HEK293T (cell line): ENCODE measurements around the gene ARMS2.

ENCODE experiments used
- CTCF ChIA-PET: fragments of 350-600 bp; formaldehyde crosslinking; extraction: SDS; loops from one replicate; lab custom pipeline; 2021; ENCODE audit warnings: antibody characterized with exemption, inconsistent platforms; lab: Yijun Ruan, JAX
- POLR2A ChIA-PET: fragments of 350-600 bp; formaldehyde crosslinking; extraction: SDS; loops from one replicate; lab custom pipeline; 2020; ENCODE audit warnings: antibody characterized with exemption, inconsistent platforms; lab: Yijun Ruan, JAX
- DNase-seq: peaks from one replicate; pipeline ENCODE4 v3.0.0; 2012; ENCODE audit warnings: mixed read lengths; ENCODE audit errors: extremely low spot score
- ARNT ChIP-seq: fragments of 450-650 bp; IDR thresholded peaks from 2 replicates; pipeline ENCODE4 v1.6.1; 2017; ENCODE audit warnings: mild to moderate bottlenecking
- BHLHE40 ChIP-seq: fragments of 450-650 bp; IDR thresholded peaks from 2 replicates; pipeline ENCODE4 v1.6.1; 2016; ENCODE audit warnings: mild to moderate bottlenecking, moderate library complexity, borderline replicate concordance
- CTBP1 ChIP-seq: fragments of 450-650 bp; IDR thresholded peaks from 2 replicates; pipeline ENCODE4 v1.6.1; 2016; ENCODE audit warnings: borderline replicate concordance
- ELF4 ChIP-seq: fragments of 450-650 bp; IDR thresholded peaks from 2 replicates; pipeline ENCODE4 v1.6.1; 2017; ENCODE audit warnings: antibody characterized with exemption
- FOXA1 ChIP-seq: fragments of 450-650 bp; IDR thresholded peaks from 2 replicates; pipeline ENCODE4 v1.6.1; 2016; ENCODE audit warnings: mild to moderate bottlenecking
- FOXK2 ChIP-seq: fragments of 450-650 bp; IDR thresholded peaks from 2 replicates; pipeline ENCODE4 v1.6.1; 2016; ENCODE audit warnings: mild to moderate bottlenecking
- FOXM1 ChIP-seq: fragments of 450-650 bp; IDR thresholded peaks from 2 replicates; pipeline ENCODE4 v1.6.1; 2017; ENCODE audit warnings: mild to moderate bottlenecking, borderline replicate concordance
- HDGF ChIP-seq: fragments of 450-650 bp; IDR thresholded peaks from 2 replicates; pipeline ENCODE4 v1.6.1; 2017; ENCODE audit warnings: antibody characterized with exemption, borderline replicate concordance
- L3MBTL2 ChIP-seq: fragments of 450-650 bp; conservative IDR thresholded peaks from 2 replicates; pipeline ENCODE4 v1.6.1; 2016; ENCODE audit warnings: mild to moderate bottlenecking
- LEF1 ChIP-seq: fragments of 450-650 bp; IDR thresholded peaks from 2 replicates; pipeline ENCODE4 v1.6.1; 2017; ENCODE audit warnings: mild to moderate bottlenecking, borderline replicate concordance
- NFRKB ChIP-seq: fragments of 450-650 bp; IDR thresholded peaks from 2 replicates; pipeline ENCODE4 v1.6.1; 2016; ENCODE audit warnings: mild to moderate bottlenecking, moderate library complexity
- SP1 ChIP-seq: fragments of 450-650 bp; IDR thresholded peaks from 2 replicates; pipeline ENCODE4 v1.6.1; 2017
- SUZ12 ChIP-seq: fragments of 450-650 bp; IDR thresholded peaks from 2 replicates; pipeline ENCODE4 v1.6.1; 2016; ENCODE audit warnings: mild to moderate bottlenecking
- TARDBP ChIP-seq: fragments of 450-650 bp; IDR thresholded peaks from 2 replicates; pipeline ENCODE4 v1.6.1; 2016
- ZNF384 ChIP-seq: fragments of 450-650 bp; IDR thresholded peaks from 2 replicates; pipeline ENCODE4 v1.6.1; 2016
- TF ChIP-seq, protein P1 (sequence below): fragments of 450-650 bp; IDR thresholded peaks from 2 replicates; pipeline ENCODE4 v1.6.1; 2016

The ARMS2 gene

DNA sequence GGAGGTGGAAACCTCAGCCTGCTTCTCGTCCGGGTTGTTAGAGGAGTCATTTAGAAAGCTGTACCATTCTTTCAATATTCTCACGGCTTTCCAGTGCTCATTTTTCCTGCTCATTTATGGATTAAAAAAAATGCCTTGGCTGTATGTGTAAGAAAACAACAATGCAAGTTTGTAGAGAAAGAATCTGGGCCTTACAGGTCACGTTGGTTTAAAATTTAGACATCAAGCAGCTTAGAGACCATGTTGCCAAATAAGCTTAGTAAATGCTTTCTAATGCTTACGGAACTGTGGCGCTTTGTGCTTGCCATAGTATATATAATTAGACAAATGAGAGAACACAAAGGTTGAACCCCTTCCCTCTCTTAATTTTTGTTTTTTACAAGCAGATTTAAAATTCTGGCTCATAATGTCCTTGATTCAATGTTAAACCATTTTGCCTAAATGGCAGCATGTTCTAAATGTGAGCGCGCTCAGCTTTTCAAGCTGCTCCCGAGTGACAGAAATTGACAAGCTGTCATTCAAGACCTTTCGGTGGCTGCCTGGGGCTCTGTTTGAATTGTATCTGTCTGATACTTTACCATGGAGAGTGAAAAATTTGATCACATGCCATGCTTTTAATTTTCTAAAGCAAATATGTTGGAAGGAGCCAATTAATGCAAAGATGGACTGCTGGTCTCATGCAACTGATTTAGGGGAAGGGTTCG, 1.1 kb downstream of the ARMS2 start:
- ChIA-PET CTCF (interaction anchor here (0.6 kb wide), 1 partner anchor 41 kb away, joined by 3 read pairs; no protein-coding TSS in a partner anchor), POLR2A (no interaction called here)
- no peak for TF ChIP-seq FOXA1
- TF ChIP-seq HDGF = no peak
- no peak for TF ChIP-seq ELF4
- TF ChIP-seq SUZ12 = no peak
- no peak for TF ChIP-seq CTBP1
- TF ChIP-seq L3MBTL2 = no peak
- TF ChIP-seq FOXK2 = no peak
- TF ChIP-seq NFRKB = no peak
- no peak for TF ChIP-seq TARDBP
- TF ChIP-seq, protein P1, sequence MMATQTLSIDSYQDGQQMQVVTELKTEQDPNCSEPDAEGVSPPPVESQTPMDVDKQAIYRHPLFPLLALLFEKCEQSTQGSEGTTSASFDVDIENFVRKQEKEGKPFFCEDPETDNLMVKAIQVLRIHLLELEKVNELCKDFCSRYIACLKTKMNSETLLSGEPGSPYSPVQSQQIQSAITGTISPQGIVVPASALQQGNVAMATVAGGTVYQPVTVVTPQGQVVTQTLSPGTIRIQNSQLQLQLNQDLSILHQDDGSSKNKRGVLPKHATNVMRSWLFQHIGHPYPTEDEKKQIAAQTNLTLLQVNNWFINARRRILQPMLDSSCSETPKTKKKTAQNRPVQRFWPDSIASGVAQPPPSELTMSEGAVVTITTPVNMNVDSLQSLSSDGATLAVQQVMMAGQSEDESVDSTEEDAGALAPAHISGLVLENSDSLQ = no peak
- no peak for TF ChIP-seq ZNF384
- no peak for TF ChIP-seq SP1
- no peak for TF ChIP-seq ARNT
- no peak for TF ChIP-seq BHLHE40
- no peak for DNase-seq

DNA sequence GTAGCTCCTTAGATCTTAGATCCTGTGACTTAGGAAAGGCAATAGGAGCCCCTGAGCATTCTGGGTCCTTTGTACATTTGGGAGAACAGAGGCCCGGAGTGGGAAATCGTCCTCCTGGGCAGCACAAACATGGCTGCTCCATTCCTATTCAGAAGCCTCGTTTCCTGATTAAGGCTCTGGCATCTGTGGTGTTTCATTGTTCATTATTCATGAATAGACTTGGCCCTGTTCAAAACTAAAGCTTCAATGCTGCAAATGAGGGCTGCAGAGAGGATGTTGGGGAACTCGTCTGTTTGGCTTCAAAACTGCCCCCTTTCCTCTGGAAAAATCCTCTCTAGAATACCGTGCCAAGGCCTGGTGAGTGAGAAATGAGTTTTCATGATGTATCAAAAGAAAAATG, 3.5 kb downstream of the ARMS2 start:
- ChIA-PET CTCF (interaction anchor here (0.6 kb wide), 1 partner anchor 19 kb away, joined by 3 read pairs; no protein-coding TSS in a partner anchor), POLR2A (no interaction called here)
- TF ChIP-seq FOXM1 (no peak), ELF4 (no peak), LEF1 (no peak), ARNT (no peak), CTBP1 (no peak), HDGF (no peak), ZNF384 (no peak), L3MBTL2 (no peak), NFRKB (no peak), TARDBP (no peak), SP1 (no peak)
- TF ChIP-seq, protein P1 = no peak

DNA sequence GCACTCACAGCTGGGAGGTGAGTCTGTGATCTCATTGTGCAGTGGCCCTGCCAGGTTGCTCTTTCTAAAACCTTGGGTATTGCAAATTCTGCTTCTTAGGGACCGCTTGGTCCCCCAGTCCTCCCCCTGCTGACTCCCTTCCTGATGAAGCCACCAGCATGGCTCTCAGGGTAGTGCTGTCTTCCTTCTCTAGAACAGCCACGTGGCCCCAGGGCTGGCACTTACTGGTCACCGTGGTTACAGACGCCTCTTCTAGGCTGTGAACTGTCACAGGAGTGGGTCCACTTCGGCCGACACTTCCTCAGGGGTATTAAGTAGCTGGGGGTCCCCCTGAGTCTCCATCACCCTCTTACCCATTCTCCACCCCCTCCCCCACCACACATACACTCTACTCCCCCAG, 4.2 kb downstream of the ARMS2 start:
- POLR2A ChIA-PET = no interaction called here
- no peak for DNase-seq
- CTCF ChIA-PET = no interaction called here

More for the DNA sequence above, 3.5 kb downstream of the ARMS2 start:
- no peak for DNase-seq

DNA sequence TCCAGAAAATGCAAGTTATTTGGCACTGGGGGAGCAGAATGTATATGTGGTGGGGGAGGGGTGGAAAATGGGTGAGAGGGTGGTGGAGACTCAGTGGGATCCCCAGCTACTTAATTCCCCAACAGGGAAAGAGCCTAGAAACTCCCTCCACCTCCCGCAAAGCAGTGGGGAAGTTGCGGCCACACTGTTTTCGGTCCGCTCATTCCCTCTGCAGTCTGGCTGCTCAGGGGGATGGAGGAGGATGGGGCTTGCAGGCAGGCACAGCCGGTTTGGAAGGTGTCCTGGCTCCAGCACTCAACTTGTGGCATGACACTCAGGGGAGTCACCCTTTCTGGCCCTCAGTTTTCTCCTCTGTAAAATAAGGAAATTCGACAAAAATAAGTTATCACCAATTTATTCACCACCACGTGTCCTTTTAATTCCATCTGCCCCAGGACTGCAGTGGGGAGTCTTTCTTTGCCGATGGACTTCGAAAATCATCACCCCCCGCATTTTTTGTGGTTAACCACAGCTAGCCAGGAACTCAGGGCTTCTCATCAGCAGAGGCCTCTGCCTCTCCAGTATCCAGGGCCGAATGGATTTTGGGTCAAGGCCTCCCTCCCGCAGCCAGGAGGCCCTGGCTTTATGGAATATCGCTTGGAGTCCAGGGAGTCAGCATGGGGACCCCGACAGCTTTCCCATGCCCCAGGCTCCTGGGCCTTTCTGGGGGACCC, 5.3 kb downstream of the ARMS2 start:
- DNase-seq = no peak
- ChIA-PET POLR2A (no interaction called here), CTCF (no interaction called here)
- TF ChIP-seq ZNF384 = no peak
- TF ChIP-seq HDGF = no peak
- no peak for TF ChIP-seq TARDBP

More for the DNA sequence above, 4.2 kb downstream of the ARMS2 start:
- TF ChIP-seq FOXK2 = no peak
- TF ChIP-seq ZNF384 = no peak
- no peak for TF ChIP-seq LEF1
- no peak for TF ChIP-seq SP1
- TF ChIP-seq NFRKB = no peak
- TF ChIP-seq, protein P1 = no peak
- TF ChIP-seq SUZ12 = no peak
- TF ChIP-seq CTBP1 = no peak
- TF ChIP-seq L3MBTL2 = no peak
- TF ChIP-seq FOXA1 = no peak
- no peak for TF ChIP-seq ELF4
- no peak for TF ChIP-seq HDGF
- no peak for TF ChIP-seq BHLHE40

DNA sequence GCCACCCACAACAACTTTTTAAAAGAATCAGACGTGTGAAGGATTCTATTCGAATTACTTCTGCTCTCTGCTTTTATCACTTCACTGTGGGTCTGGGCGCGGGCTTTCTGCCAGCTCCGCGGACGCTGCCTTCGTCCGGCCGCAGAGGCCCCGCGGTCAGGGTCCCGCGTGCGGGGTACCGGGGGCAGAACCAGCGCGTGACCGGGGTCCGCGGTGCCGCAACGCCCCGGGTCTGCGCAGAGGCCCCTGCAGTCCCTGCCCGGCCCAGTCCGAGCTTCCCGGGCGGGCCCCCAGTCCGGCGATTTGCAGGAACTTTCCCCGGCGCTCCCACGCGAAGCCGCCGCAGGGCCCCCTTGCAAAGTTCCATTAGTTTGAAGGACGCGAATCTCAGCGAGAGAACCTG, 6.4 kb downstream of the ARMS2 start:
- TF ChIP-seq LEF1 (no peak), HDGF (no peak), BHLHE40 (no peak), ELF4 (no peak), L3MBTL2 (no peak; the same call in 1 of the 2 replicates), SUZ12 (no peak)
- TF ChIP-seq, protein P1 = no peak
- ChIA-PET POLR2A (no interaction called here), CTCF (no interaction called here)
- no peak for DNase-seq

DNA sequence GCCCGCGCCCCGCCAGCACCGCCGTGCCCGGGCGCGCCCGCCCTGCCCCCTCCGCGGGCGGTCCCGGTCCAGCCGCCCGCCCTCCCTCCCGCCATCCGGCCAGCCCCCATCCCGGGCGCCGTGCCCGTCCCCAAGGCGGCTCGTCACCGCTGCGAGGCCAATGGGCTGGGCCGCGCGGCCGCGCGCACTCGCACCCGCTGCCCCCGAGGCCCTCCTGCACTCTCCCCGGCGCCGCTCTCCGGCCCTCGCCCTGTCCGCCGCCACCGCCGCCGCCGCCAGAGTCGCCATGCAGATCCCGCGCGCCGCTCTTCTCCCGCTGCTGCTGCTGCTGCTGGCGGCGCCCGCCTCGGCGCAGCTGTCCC, 6.9 kb downstream of the ARMS2 start, which contains the start of gene HTRA1:
TSS of gene HTRA1 (plus strand) at position 187 of the 362 bp plus-strand sequence. CDS start at position 287, 100 bp downstream.
- peak; percentile 78 for DNase-seq

More for the DNA sequence above, 6.9 kb downstream of the ARMS2 start, which contains the start of gene HTRA1:
- TF ChIP-seq FOXM1 (no peak), CTBP1 (no peak), LEF1 (no peak)
- ChIA-PET CTCF (no interaction called here), POLR2A (no interaction called here)
